Stimulated activated CD8-positive, alpha-beta memory T cell treated with anti-CD3 and anti-CD28 coated beads, Interleukin-7, amount 100 ng/mL, for 1 hour (primary cell): ENCODE results near the gene NT5DC3.

Source experiments
- DNase-seq, 2 donors: peaks; one replicate each; pipeline ENCODE4 v3.0.0-alpha.2; 2020; ENCODE audit warnings: low read depth in 2 of 2

Gene NT5DC3

DNA sequence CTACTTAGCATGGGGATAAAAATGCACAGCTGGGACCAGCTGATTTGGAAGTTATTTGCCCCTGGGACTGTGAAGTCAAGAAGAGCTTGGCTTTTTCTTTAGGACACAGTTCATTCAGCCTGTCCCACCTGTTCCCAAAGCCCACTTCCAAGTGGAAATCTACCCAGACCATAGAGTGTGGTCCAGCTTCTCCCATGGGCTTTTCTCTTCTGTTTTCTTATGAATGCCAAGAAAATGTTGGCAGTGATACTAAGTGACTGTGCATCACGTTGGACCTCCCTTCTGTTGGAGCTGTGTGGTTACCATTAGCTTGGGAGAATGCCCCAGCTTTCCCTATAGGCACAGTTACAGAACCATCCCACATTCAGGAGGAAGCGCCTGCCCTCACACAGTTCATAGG, 89.4 kb downstream of the NT5DC3 start:
- no peak for DNase-seq

DNA sequence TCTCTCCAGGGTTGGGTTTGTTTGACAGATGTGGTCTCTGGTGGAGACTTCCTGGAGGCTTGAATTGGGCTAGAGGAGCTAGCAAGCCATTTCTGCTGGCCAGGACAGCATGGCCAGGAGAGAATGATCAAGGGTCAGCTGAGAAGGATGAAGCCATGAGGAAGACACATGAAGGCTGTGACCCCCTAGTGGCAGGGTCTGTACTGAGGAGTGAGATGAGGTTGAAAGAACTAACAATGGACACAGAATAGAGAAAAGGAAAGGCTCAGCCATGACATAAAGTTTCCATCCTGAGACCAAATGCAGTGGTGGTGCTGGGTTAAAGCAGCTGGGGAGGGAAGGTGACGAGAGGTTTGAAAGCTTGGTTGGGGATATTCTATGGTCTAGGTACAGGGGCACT, 89.9 kb downstream of the NT5DC3 start:
- DNase-seq, result no peak

GRCh38 chr12:103748875-103749274, 92.2 kb downstream of the NT5DC3 start:
- no peak for DNase-seq

DNA sequence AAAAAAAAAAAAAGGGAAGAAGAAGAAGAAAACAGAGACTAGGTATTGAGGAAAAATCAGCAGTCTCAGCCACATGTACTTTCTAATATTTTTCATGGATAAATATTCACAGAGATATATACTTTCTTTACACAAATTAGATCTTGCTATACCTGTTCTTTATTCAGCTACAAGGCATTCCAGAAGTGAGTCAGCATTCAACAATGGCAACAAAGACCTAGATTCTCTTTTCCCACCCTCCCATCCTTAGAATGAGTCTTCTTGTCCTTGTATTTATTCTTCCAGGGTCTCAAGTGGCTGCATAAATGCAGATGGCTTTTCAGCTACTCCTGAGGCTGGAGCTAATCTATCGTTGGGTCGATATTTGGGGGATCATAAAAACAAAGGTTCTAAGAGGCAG, 93.0 kb downstream of the NT5DC3 start:
- no peak for DNase-seq

DNA sequence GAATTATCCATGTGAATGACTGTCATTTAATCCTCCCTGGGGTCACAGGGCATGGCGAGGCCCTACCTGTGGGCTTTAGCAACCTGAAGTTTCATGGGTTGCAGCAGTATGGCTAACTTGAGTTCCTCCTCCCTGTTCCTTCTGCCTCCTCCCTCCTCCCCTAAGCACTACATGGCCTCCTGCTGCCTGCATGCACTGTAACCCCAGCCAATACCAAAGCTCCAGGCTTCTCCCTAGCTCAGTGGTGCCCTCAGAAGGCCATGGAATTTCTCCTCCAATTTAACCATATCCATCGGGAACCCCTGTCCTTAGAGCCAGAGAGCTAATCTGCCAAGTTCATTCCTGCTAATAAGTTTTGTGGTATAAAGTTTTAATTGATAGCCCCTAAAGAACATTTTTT, 95.1 kb downstream of the NT5DC3 start:
- DNase-seq, result no peak

DNA sequence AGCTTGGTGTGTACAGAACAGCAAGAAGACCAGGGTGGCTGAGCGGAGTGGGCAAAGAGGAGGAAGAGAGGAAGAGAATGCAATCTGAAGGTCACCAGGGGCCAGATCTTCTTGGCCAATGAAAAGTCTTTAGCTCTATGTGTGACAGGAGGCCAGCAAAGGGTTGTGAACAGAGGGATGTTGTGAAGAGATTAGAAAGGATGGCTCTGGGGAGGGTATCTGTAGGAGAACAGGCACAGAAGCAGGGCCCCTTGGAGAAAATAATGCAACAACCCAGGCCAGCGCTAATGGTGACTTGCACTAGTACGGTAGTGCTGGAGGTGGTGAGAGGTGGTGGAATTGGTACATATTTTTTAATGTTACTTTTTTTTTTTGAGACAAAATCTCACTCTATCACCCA, 97.2 kb downstream of the NT5DC3 start:
- DNase-seq, result no peak

GRCh38 chr12:103742349-103742932, 98.6 kb downstream of the NT5DC3 start:
- no peak for DNase-seq

DNA sequence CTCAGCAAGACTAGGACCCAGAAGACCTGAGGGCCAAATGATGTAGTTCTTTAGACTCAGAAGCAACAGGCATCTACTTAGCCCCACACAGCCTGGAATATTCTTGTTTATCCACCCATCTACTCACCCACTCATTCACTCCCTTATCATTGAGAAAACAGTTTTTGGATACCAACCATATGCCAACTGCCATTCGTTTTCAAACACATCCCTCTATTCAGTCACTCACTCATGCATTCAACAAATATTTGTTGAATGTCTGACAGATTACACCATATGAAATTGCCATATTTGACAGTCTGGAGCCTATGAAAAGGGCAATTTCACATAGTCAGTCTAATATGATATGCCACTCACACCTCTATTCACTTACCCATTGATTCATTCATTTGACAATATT, 103.2 kb downstream of the NT5DC3 start:
- DNase-seq, result no peak

DNA sequence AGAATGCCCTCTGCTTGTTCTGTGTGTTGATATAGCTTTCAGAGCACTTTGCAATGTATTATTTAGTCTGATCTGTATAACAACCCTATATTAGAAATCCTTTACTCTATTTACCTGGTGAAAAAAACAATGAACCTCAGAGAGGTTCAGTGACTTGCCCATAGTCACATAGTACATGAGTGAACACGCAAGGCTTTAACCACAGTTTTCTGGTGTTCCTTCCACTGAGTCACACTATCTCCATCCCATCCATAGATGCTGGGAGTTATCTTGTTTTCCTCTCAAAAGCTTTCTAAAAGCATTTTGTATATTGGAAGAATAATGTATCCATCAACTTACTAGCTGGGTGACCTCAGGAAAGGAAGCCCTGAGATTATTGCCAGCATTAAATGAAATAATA, 104.5 kb downstream of the NT5DC3 start:
- DNase-seq, result no peak

DNA sequence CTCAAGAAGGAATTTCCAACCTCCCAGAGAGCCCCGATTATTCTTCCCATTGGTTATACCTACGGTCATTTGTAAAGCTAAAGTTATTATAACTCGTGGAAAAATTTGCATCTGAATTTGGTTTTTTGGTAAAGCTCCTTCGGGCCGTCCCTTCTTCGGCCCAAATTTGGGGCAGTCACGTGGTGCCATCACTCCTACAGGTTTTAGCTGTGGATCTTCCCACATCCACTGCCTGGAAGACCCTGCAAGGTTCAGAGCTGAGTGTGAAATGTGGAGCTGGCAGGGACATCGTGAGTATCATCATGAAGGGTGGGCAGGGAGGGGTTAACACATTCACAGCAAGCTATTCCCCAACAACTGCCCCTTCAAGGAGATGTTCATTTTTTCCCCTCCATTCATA, 105.7 kb downstream of the NT5DC3 start:
- DNase-seq, result no peak

DNA sequence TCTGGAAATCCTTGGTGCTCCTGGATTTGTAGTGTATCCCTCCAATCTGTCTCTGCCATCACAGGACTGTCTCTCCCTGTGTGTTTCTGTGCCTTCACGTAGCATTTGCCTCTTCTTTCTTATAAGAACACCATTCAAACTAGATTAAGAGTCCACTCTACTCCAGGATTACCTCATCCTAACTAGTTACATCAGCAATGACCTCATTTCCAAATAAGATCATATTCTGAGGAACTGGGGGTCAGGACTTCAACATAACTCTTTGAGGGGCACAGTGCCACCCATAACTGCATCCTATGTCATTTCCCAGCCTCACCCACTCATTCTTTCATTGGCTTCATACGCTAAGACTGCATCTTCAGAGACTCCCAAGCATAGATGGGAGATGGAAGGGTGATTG, 106.2 kb downstream of the NT5DC3 start:
- DNase-seq, result no peak

DNA sequence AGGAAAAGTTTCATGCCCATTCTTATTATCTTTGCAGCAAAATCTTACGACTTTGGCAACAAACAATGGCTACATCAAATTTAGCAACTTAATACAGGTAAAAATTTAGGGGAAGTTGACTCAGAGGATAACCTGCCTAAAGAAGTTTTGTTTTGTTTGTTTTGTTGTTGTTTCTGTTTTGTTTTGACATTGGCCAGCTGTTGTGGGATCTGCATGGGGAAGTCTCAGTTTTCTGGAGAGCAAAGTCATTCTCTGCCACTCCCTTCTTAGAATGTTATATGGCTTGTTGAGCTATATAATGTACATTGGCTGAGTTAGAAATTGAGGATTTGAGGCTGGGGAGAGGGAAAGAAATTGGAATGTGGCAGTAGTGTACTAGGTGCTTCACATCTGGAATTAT, 109.5 kb downstream of the NT5DC3 start:
- no peak for DNase-seq

DNA sequence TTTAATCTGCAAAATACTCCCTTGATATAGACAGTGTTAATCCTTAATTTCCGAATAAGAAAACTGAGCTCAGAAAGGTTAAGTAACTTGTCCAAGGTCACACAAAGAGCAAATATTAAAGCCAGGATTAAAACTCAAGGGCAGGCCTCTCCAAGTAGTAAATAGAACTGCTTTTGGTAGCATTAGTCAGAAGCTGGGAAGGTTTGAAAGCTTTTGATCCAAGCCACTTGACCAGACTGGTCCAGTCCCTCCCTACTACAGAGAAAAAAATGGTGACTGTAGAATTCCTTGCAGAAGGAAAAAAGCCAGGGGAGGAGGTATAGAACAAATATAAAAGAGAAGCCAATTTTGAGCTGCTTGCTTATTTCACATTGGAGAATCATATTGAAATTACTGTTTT, 111.5 kb downstream of the NT5DC3 start:
- DNase-seq, result no peak

GRCh38 chr12:103728323-103728722, 112.7 kb downstream of the NT5DC3 start:
- no peak for DNase-seq

- no peak for DNase-seq
These were observed 113.4 kb downstream of the NT5DC3 start for GRCh38 chr12:103727638-103728037.

DNA sequence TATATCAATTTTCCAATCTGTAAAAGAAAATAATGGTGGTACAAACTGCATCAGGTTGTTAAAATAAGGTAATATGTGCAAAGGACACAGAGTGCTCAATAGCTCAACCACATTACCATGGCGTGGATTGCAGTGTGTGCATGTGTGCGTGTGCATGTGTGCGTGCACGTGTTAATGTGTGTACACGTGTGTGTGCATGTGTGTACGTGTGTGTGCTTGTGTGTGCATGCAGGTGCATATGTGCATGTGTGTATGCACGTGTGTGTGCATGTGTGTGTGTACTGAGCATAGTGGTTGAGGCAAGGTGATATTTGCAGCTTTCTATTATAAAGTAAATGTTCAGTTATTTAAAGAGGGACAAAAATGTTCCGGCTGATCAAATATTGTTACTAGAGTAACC, 115.6 kb downstream of the NT5DC3 start:
- DNase-seq, result no peak
